ENCODE results near the gene TNFSF13. TPM values are rescaled to one million over a fixed set of nuclear protein-coding genes. Genes with fewer than 3 reads are reported as not detected.

TNFSF13 gene
- total and polyA plus RNA-seq, 2 of the 8 experiments (the other 6 are each of a cell fraction or from before 2014, with no cell fraction given) = 2.1 to 2.6 TPM

DNA sequence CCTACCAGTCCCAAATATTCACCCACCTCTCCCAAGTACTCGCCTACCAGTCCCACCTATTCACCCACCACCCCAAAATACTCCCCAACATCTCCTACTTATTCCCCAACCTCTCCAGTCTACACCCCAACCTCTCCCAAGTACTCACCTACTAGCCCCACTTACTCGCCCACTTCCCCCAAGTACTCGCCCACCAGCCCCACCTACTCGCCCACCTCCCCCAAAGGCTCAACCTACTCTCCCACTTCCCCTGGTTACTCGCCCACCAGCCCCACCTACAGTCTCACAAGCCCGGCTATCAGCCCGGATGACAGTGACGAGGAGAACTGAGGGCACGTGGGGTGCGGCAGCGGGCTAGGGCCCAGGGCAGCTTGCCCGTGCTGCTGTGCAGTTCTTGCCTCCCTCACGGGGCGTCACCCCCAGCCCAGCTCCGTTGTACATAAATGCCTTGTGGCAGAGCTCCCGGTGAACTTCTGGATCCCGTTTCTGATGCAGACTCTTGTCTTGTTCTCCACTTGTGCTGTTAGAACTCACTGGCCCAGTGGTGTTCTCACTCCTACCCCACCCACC, 44.6 kb upstream of the TNFSF13 start:
- Histone ChIP-seq H2BK15ac (ENCODE audit: low read length) (no peak overlapping the region), H3K23me2 (ENCODE audit: low read depth, low read length) (peaks cover 5% of the 10 kb centered on the region; the same call in 1 of the 2 replicates), H2BK12ac (ENCODE audit: low read depth, low read length) (no peak overlapping the region), H4K20me1 (replicated peaks in 1 of 2; ENCODE audit: control insufficient read depth in 1 of 2, insufficient read depth in 2 of 2, low read length in 2 of 2) (peaks cover 0 to 16% of the 10 kb centered on the region in 2 experiments), H3K4me2 (ENCODE audit: insufficient read depth in 1 of 2, low read depth in 2 of 2, low read length in 2 of 2) (no peak overlapping the region), H3K9ac (replicated peaks in 1 of 4; ENCODE audit: extremely low read depth in 1 of 4, low read depth in 3 of 4, low read length in 3 of 4) (no peak overlapping the region), H3K18ac (ENCODE audit: extremely low read depth, low read length) (no peak overlapping the region), H3K56ac (replicated peaks; ENCODE audit: insufficient read length, low read depth, low read length) (no peak overlapping the region), H3K4me3 (ENCODE audit: extremely low read depth in 1 of 4, insufficient read depth in 2 of 4, low read depth in 3 of 4, low read length in 4 of 4) (no peak overlapping the region), H2BK20ac (ENCODE audit: low read length) (no peak overlapping the region), H2AFZ (ENCODE audit: low read length) (no peak overlapping the region), H3K4me1 (replicated peaks in 1 of 4; ENCODE audit: control insufficient read depth in 3 of 4, insufficient read depth in 4 of 4, low read length in 3 of 4) (no peaks in the 10 kb centered on the region), H2BK120ac (replicated peaks; ENCODE audit: low read depth, low read length) (no peak overlapping the region), H2AK5ac (ENCODE audit: low read depth, low read length) (no peak overlapping the region), H3K4ac (replicated peaks; ENCODE audit: insufficient read length, low read depth, low read length) (no peak overlapping the region), H3K79me1 (ENCODE audit: low read depth, low read length) (no peaks in the 10 kb centered on the region; the same call in 1 of the 2 replicates), H4K91ac (replicated peaks; ENCODE audit: insufficient read length, low read length) (no peak overlapping the region), H3K36me3 (ENCODE audit: control insufficient read depth in 2 of 4, insufficient read depth in 4 of 4, low read length in 3 of 4) (peaks cover 28 to 51% (median 46%) of the 10 kb centered on the region in 4 experiments), H4K5ac (ENCODE audit: insufficient read length, low read depth, low read length) (no peak overlapping the region), H2BK5ac (ENCODE audit: low read depth, low read length) (no peak overlapping the region), H3K14ac (ENCODE audit: insufficient read length) (no peak overlapping the region), H3K27me3 (replicated peaks in 1 of 4; ENCODE audit: control insufficient read depth in 3 of 4, extremely low read depth in 1 of 4, insufficient read depth in 3 of 4, low read length in 3 of 4) (no peaks in the 10 kb centered on the region), H3K9me3 (ENCODE audit: insufficient read depth in 2 of 2, low read depth in 1 of 2, low read length in 1 of 2) (no peaks in the 10 kb centered on the region), H3K23ac (ENCODE audit: insufficient read length) (no peak overlapping the region), H3K27ac (ENCODE audit: low read depth, low read length) (no peak overlapping the region), H4K8ac (ENCODE audit: extremely low read depth, insufficient read depth, low read length) (no peak overlapping the region), H3K79me2 (ENCODE audit: control insufficient read depth in 1 of 2, insufficient read depth in 2 of 2, low read length in 2 of 2) (no peaks in the 10 kb centered on the region)
- ChIA-PET CTCF (ENCODE audit: partially characterized antibody) (interaction anchor here (0.7 to 11.8 kb wide), 45 partner anchors 7 to 509 kb away, joined by 3 to 251 read pairs (median 4); partner anchors contain the start of genes SENP3, TMEM256, TMEM95 and TNFSF13), POLR2A (ENCODE audit: partially characterized antibody) (interaction anchor here (0.7 to 4.5 kb wide), 11 partner anchors 9 to 73 kb away, joined by 3 to 24 read pairs (median 4); partner anchors contain the start of genes POLR2A and TNFSF13)
- DNase-seq (ENCODE audit: low read depth in 1 of 2, low spot score in 2 of 2) (no peak), FAIRE-seq (no peak)
- 89% methylated on average over 16 of the region's 17 CpGs; no CpG with 5 or more reads in 1 of the 2 experiments for WGBS, 2 experiments (ENCODE audit: extremely low coverage in 1 of 2, insufficient coverage in 1 of 2, insufficient read length in 1 of 2, insufficient replicate concordance in 2 of 2, low coverage in 1 of 2, low lambda C conversion rate in 2 of 2, missing lambda C conversion rate in 1 of 2)
- no peak for TF ChIP-seq CTBP2 (IDR thresholded peaks at IDR 0.05; ENCODE audit: borderline replicate concordance, insufficient read depth, insufficient read length, low read length)
- TF ChIP-seq TCF12 (IDR thresholded peaks at IDR 0.05; ENCODE audit: low read depth, low read length) = no peak
- no peak for TF ChIP-seq KDM1A (IDR thresholded peaks at IDR 0.05; ENCODE audit: borderline replicate concordance, low read length)
- no peak for TF ChIP-seq RBBP5 (IDR thresholded peaks at IDR 0.05; ENCODE audit: borderline replicate concordance, low read depth, low read length)
- TF ChIP-seq MAFK (IDR thresholded peaks at IDR 0.05; ENCODE audit: low read depth, low read length) = no peak
- TF ChIP-seq POLR2A (IDR thresholded peaks at IDR 0.05; ENCODE audit: control extremely low read depth in 1 of 2, low read depth in 2 of 2, low read length in 2 of 2) = no peak
- TF ChIP-seq TAF7 (optimal IDR thresholded peaks at IDR 0.05; ENCODE audit: borderline replicate concordance, low read depth, low read length) = no peak
- TF ChIP-seq SP4 (IDR thresholded peaks at IDR 0.05; ENCODE audit: low read length) = no peak

All from H1 (cell line).